Measurements from ENCODE around the gene UNC80. TPM values are rescaled to one million over a fixed set of nuclear protein-coding genes. Genes with fewer than 3 reads are reported as not detected.

Gene UNC80
- total and polyA plus RNA-seq, 2 donors from 2014 or later, result 0.04 to 0.06 TPM

GRCh38 chr2:209943776-209944175, 172.1 kb downstream of the UNC80 start:
- Histone ChIP-seq H3K9me3 (ENCODE audit: control insufficient read depth in 2 of 3, insufficient read depth in 1 of 3, low read length in 3 of 3) (no peaks in the 10 kb centered on the region), H3K4me3 (ENCODE audit: low read length in 3 of 3) (no peak overlapping the region), H3K27me3 (ENCODE audit: control insufficient read depth, insufficient read depth, low read length) (no peaks in the 10 kb centered on the region), H3K36me3 (ENCODE audit: control insufficient read depth in 2 of 3, insufficient read depth in 3 of 3, low read length in 3 of 3) (no peaks in the 10 kb centered on the region), H3K9ac (ENCODE audit: low read length in 3 of 3) (no peak overlapping the region), H3K27ac (ENCODE audit: low read depth in 2 of 2, low read length in 2 of 2) (no peak overlapping the region), H3K4me1 (ENCODE audit: control insufficient read depth in 2 of 3, insufficient read depth in 2 of 3, low read depth in 1 of 3, low read length in 3 of 3) (no peaks in the 10 kb centered on the region)
- FAIRE-seq (no peak), DNase-seq (no peak)
- intact Hi-C loops (cut with DNase I), result no loop called here
- no peak for TF ChIP-seq CTCF (IDR thresholded peaks at IDR 0.05; ENCODE audit: borderline replicate concordance, extremely low read depth, insufficient read depth)

- intact Hi-C loops (cut with DNase I), result no loop called here
- no peak for DNase-seq
These were observed 174.9 kb downstream of the UNC80 start for GRCh38 chr2:209946539-209946938.

GRCh38 chr2:209956271-209956670, 184.6 kb downstream of the UNC80 start:
- no peaks in the 10 kb centered on the region for H3K36me3 ChIP-seq (ENCODE audit: control insufficient read depth in 2 of 3, insufficient read depth in 3 of 3, low read length in 3 of 3)
- no peaks in the 10 kb centered on the region for H3K9me3 ChIP-seq (ENCODE audit: control insufficient read depth in 2 of 3, insufficient read depth in 1 of 3, low read length in 3 of 3)
- no peaks in the 10 kb centered on the region for H3K27me3 ChIP-seq (ENCODE audit: control insufficient read depth, insufficient read depth, low read length)
- intact Hi-C loops (cut with DNase I), result no loop called here
- no peak overlapping the region for H3K27ac ChIP-seq (ENCODE audit: low read depth in 2 of 2, low read length in 2 of 2)
- FAIRE-seq, result no peak
- H3K4me3 ChIP-seq (ENCODE audit: low read length in 3 of 3), result no peak overlapping the region
- peak in 1 of 5 donors; percentile 15 for DNase-seq
- TF ChIP-seq CTCF (IDR thresholded peaks at IDR 0.05; ENCODE audit: borderline replicate concordance, extremely low read depth, insufficient read depth), result no peak
- H3K4me1 ChIP-seq (ENCODE audit: control insufficient read depth in 2 of 3, insufficient read depth in 2 of 3, low read depth in 1 of 3, low read length in 3 of 3), result peaks cover 0 to 7% (median 2%) of the 10 kb centered on the region in 3 donors
- H3K9ac ChIP-seq (ENCODE audit: low read length in 3 of 3), result no peak overlapping the region

More at GRCh38 chr2:209946539-209946938, 174.9 kb downstream of the UNC80 start:
- Histone ChIP-seq H3K27me3 (ENCODE audit: control insufficient read depth, insufficient read depth, low read length) (no peaks in the 10 kb centered on the region), H3K4me3 (ENCODE audit: low read length in 3 of 3) (no peak overlapping the region), H3K4me1 (ENCODE audit: control insufficient read depth in 2 of 3, insufficient read depth in 2 of 3, low read depth in 1 of 3, low read length in 3 of 3) (no peaks in the 10 kb centered on the region), H3K9me3 (ENCODE audit: control insufficient read depth in 2 of 3, insufficient read depth in 1 of 3, low read length in 3 of 3) (no peaks in the 10 kb centered on the region), H3K27ac (ENCODE audit: low read depth in 2 of 2, low read length in 2 of 2) (no peak overlapping the region), H3K36me3 (ENCODE audit: control insufficient read depth in 2 of 3, insufficient read depth in 3 of 3, low read length in 3 of 3) (no peaks in the 10 kb centered on the region), H3K9ac (ENCODE audit: low read length in 3 of 3) (no peak overlapping the region)
- FAIRE-seq, result no peak
- TF ChIP-seq CTCF (IDR thresholded peaks at IDR 0.05; ENCODE audit: borderline replicate concordance, extremely low read depth, insufficient read depth), result no peak

- Histone ChIP-seq H3K27me3 (ENCODE audit: control insufficient read depth, insufficient read depth, low read length) (no peaks in the 10 kb centered on the region), H3K4me1 (ENCODE audit: control insufficient read depth in 2 of 3, insufficient read depth in 2 of 3, low read depth in 1 of 3, low read length in 3 of 3) (peaks cover 0 to 7% (median 2%) of the 10 kb centered on the region in 3 donors), H3K4me3 (ENCODE audit: low read length in 3 of 3) (no peak overlapping the region), H3K9ac (ENCODE audit: low read length in 3 of 3) (no peak overlapping the region), H3K27ac (ENCODE audit: low read depth in 2 of 2, low read length in 2 of 2) (no peak overlapping the region), H3K9me3 (ENCODE audit: control insufficient read depth in 2 of 3, insufficient read depth in 1 of 3, low read length in 3 of 3) (no peaks in the 10 kb centered on the region), H3K36me3 (ENCODE audit: control insufficient read depth in 2 of 3, insufficient read depth in 3 of 3, low read length in 3 of 3) (no peaks in the 10 kb centered on the region)
- no peak for TF ChIP-seq CTCF (IDR thresholded peaks at IDR 0.05; ENCODE audit: borderline replicate concordance, extremely low read depth, insufficient read depth)
- FAIRE-seq, result no peak
- intact Hi-C loops (cut with DNase I), result no loop called here
- peak in 1 of 5 donors; percentile 17 for DNase-seq
These were observed 186.4 kb downstream of the UNC80 start for GRCh38 chr2:209958016-209958415.
